NCI-H1417 (cell line): ENCODE measurements around the gene KLF13.
A peak's percentile ranks its signal among the peaks of the same experiment; 100 is the strongest.

Experiments used
- DNase-seq, 3 experiments: peaks; one replicate each; lab custom pipeline; 2025; lab: John Stamatoyannopoulos, UW

Gene KLF13

GRCh38 chr15:31381801-31382712, 55.4 kb downstream of the KLF13 start:
- no peak for DNase-seq

- DNase-seq = no peak
These were observed 56.0 kb downstream of the KLF13 start for GRCh38 chr15:31382713-31383045.

- no peak for DNase-seq
These were observed 56.5 kb downstream of the KLF13 start for GRCh38 chr15:31383139-31383538.

- no peak for DNase-seq
These were observed 57.9 kb downstream of the KLF13 start for GRCh38 chr15:31384568-31384967.

GRCh38 chr15:31385736-31386135, 59.1 kb downstream of the KLF13 start:
- no peak for DNase-seq

- DNase-seq = no peak
These were observed 60.5 kb downstream of the KLF13 start for GRCh38 chr15:31387092-31387478.

- DNase-seq = peak; percentile 46 to 93 (median 77)
These were observed 61.0 kb downstream of the KLF13 start for GRCh38 chr15:31387479-31388118.

GRCh38 chr15:31389576-31389975, 62.9 kb downstream of the KLF13 start:
- DNase-seq = no peak

GRCh38 chr15:31390029-31390428, 63.4 kb downstream of the KLF13 start:
- DNase-seq = no peak

GRCh38 chr15:31390777-31391486, 64.3 kb downstream of the KLF13 start:
- DNase-seq = no peak

GRCh38 chr15:31391687-31392671, 65.3 kb downstream of the KLF13 start:
- peak; percentile 8 to 78 (median 75) for DNase-seq

- peak in 2 of 3 experiments; percentile 75 to 78 for DNase-seq
These were observed 66.2 kb downstream of the KLF13 start for GRCh38 chr15:31392761-31393401.

- peak in 2 of 3 experiments; percentile 74 to 83 for DNase-seq
These were observed 66.9 kb downstream of the KLF13 start for GRCh38 chr15:31393444-31394091.

- DNase-seq = peak; percentile 69 to 96 (median 92)
These were observed 70.4 kb downstream of the KLF13 start for GRCh38 chr15:31396881-31397560.

GRCh38 chr15:31397851-31398661, 71.4 kb downstream of the KLF13 start:
- peak in 2 of 3 experiments; percentile 64 to 84 for DNase-seq

GRCh38 chr15:31398677-31399301, 72.2 kb downstream of the KLF13 start:
- DNase-seq = peak in 1 of 3 experiments; percentile 27

- DNase-seq = peak in 2 of 3 experiments; percentile 35 to 49
These were observed 73.0 kb downstream of the KLF13 start for GRCh38 chr15:31399544-31400171.
